Thoracic aorta (tissue), 2 donors: ENCODE results near the gene ADARB2. TPM values are rescaled to one million over a fixed set of nuclear protein-coding genes. Genes with fewer than 3 reads are reported as not detected.

Source experiments
- ATAC-seq: fragments of 150-250 bp; one replicate; pipeline ENCODE4 v1.8.0; 2017; ENCODE audit warnings: low read depth; ENCODE audit not compliant: insufficient number of reproducible peaks, low FRiP score
- DNase-seq: peaks from one replicate; pipeline ENCODE4 v3.0.0-alpha.2; 2020; ENCODE audit warnings: low spot score
- H3K27ac ChIP-seq, 2 donors: fragments of 200-600 bp; sonication (generic); 1 replicate in 1 of 2; 2 replicates in 1 of 2; pipeline ENCODE4 v1.5.1; 2016; ENCODE audit warnings: mild to moderate bottlenecking in 2 of 2, moderate library complexity in 2 of 2
- H3K27me3 ChIP-seq: fragments of 200-600 bp; sonication (generic); replicated peaks from 2 replicates; pipeline ENCODE4 v1.6.0; 2016; ENCODE audit warnings: mild to moderate bottlenecking; ENCODE audit not compliant: insufficient read depth
- H3K36me3 ChIP-seq: fragments of 200-600 bp; sonication (generic); one replicate; pipeline ENCODE4 v1.5.1; 2016
- H3K4me1 ChIP-seq, 2 donors: fragments of 200-600 bp; sonication (generic); 1 replicate in 1 of 2; 2 replicates in 1 of 2; pipeline versions ENCODE4 v1.5.1 to v1.6.0; 2016; ENCODE audit warnings: low read depth in 2 of 2, mild to moderate bottlenecking in 1 of 2; ENCODE audit not compliant: control insufficient read depth in 1 of 2
- H3K4me3 ChIP-seq: fragments of 200-600 bp; sonication (generic); 2 replicates; pipeline ENCODE4 v1.5.1; 2016; ENCODE audit warnings: mild to moderate bottlenecking
- H3K9me3 ChIP-seq: fragments of 200-600 bp; sonication (generic); 2 replicates; pipeline ENCODE4 v1.5.1; 2016
- CTCF ChIP-seq: fragments of 200-600 bp; sonication (generic); IDR thresholded peaks from one replicate; pipeline ENCODE4 v1.5.1; 2019; ENCODE audit warnings: antibody characterized with exemption
- total RNA-seq, 2 donors: library from RNA; depleted of rRNA; stranded (reverse); fragments of >200 nt; gene quantifications; one replicate each; pipeline versions ENCODE4 v1.1.0 to v1.2.3, GENCODE V29; 2016

ADARB2 gene
- total RNA-seq, 2 donors from 2014 or later: 0.71 to 3.1 TPM

DNA sequence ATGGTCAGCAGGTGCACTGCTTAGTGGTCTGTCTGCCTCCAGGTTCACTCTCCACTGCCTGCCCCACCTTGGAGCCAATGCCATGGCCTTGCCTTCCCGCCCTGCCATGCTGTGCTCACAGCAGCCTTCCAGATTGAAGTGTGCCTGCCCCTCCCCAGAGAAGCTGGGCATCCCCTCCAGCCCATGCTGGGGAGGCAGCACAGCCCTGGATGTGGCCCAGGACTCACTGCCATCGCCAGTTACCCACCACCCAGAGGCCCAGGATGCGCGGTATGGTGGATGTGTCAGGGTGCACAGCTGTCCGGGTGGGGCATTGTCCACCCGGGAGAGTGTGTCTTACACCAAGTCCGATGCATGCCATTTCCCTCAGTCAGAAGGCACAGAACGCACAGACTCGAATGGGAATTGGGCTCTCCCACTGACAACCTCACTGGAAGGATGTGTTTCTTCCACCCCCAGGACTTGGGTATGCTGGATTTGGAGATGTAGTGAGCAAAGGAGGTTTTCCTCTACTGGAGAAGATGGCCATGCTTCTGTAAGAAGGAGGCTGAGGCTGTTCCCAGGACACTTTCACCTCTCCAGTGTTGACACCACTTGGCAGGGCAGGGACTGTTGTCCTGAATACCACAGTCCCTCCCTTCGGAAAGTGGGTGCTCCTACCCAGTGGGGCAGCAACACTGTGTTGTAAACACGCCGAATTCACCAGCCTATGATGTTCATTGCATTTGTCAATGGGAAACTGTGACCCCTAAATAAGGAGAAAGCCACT lies 122.0 kb downstream of the ADARB2 start:
- Histone ChIP-seq H3K27ac (no peak overlapping the region), H3K9me3 (no peaks in the 10 kb centered on the region), H3K36me3 (no peaks in the 10 kb centered on the region), H3K4me3 (no peak overlapping the region), H3K27me3 (no peaks in the 10 kb centered on the region), H3K4me1 (no peaks in the 10 kb centered on the region)
- no peak for TF ChIP-seq CTCF
- DNase-seq (no peak), ATAC-seq (no peak)

DNA sequence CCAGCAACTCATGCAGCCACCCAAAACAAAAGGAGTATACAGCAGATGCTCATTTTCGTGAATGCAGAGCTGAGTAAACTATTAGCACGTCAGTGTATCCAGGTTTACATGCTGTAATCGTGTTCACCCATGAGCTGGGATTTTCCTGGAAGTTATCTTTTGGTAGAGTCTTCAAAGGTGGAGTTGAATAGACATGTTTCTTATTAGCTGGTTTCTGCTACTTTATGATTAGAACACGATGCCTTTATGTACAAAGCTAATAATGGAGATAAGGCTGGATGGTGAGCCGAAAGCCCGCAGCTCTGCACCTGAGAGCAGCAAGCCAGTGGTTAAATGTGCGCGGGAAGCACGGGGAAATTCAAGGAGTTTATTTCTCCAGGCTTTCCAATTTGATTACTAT lies 123.8 kb downstream of the ADARB2 start:
- Histone ChIP-seq H3K4me1 (no peaks in the 10 kb centered on the region), H3K9me3 (no peaks in the 10 kb centered on the region), H3K36me3 (no peaks in the 10 kb centered on the region), H3K27me3 (no peaks in the 10 kb centered on the region), H3K27ac (no peak overlapping the region), H3K4me3 (no peak overlapping the region)
- ATAC-seq (no peak), DNase-seq (no peak)
- TF ChIP-seq CTCF: no peak

DNA sequence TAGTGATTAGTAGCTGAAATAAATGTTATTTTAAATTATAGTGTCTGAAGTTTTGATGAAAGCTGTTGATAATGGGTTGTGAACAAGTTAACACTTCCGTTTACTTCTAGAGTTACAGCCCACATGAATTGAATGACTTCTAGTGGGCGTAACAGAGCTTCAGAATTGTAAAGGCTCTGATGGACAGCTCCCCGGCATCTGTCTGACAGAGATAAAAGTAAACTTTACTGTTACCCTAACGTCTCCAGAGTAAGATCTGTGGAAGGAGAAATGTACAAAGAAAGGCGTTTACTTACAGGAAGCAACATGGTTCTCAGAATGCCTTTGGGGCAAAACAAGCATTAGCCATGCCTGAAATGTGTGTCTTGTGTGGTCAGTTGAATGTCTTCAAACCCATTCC lies 124.4 kb downstream of the ADARB2 start:
- H3K27ac ChIP-seq: no peak overlapping the region
- no peak for TF ChIP-seq CTCF
- no peak for DNase-seq
- no peaks in the 10 kb centered on the region for H3K4me1 ChIP-seq
- H3K27me3 ChIP-seq: no peaks in the 10 kb centered on the region
- no peak for ATAC-seq
- no peaks in the 10 kb centered on the region for H3K36me3 ChIP-seq
- H3K9me3 ChIP-seq: no peaks in the 10 kb centered on the region
- no peak overlapping the region for H3K4me3 ChIP-seq

- no peak for TF ChIP-seq CTCF
- no peaks in the 10 kb centered on the region for H3K36me3 ChIP-seq
- no peak overlapping the region for H3K27ac ChIP-seq
- no peak for DNase-seq
- no peak overlapping the region for H3K4me3 ChIP-seq
- H3K9me3 ChIP-seq: no peaks in the 10 kb centered on the region
- ATAC-seq: no peak
- H3K27me3 ChIP-seq: no peaks in the 10 kb centered on the region
- no peaks in the 10 kb centered on the region for H3K4me1 ChIP-seq
Observed at GRCh38 chr10:1611936-1612550, 125.3 kb downstream of the ADARB2 start.

- Histone ChIP-seq H3K9me3 (no peaks in the 10 kb centered on the region), H3K27me3 (no peaks in the 10 kb centered on the region), H3K4me3 (no peak overlapping the region), H3K36me3 (no peaks in the 10 kb centered on the region), H3K4me1 (no peaks in the 10 kb centered on the region), H3K27ac (no peak overlapping the region)
- DNase-seq (no peak), ATAC-seq (no peak)
- no peak for TF ChIP-seq CTCF
Observed at GRCh38 chr10:1610986-1611770, 126.1 kb downstream of the ADARB2 start.
